K562 (cell line): ENCODE data around the gene FDX2. TPM values are rescaled to one million over a fixed set of nuclear protein-coding genes. Genes with fewer than 3 reads are reported as not detected.
A peak's percentile ranks its signal among the peaks of the same experiment; 100 is the strongest.

ENCODE experiments used
- ETS2 ChIP-seq: IDR thresholded peaks from 2 replicates; pipeline ENCODE4 v1.6.1; 2016; ENCODE audit warnings: borderline replicate concordance, missing genetic modification characterization, mild to moderate bottlenecking, moderate library complexity, missing compliant biosample characterization; ENCODE audit not compliant: poor library complexity, severe bottlenecking
- KLF10 ChIP-seq: fragments of 250-450 bp; sonication (Bioruptor Pico); IDR thresholded peaks from 2 replicates; pipeline ENCODE4 v1.6.1; 2021; ENCODE audit warnings: matching md5 sums
- POLR2G ChIP-seq: fragments of 200-400 bp; formaldehyde crosslinking; IDR thresholded peaks from 2 replicates; pipeline ENCODE4 v1.6.1; 2017; ENCODE audit warnings: low read depth, mild to moderate bottlenecking, antibody characterized with exemption, low read length, moderate library complexity
- RBFOX2 ChIP-seq: fragments of 200-400 bp; formaldehyde crosslinking; IDR thresholded peaks from 2 replicates; pipeline ENCODE4 v1.6.1; 2017; ENCODE audit warnings: low read depth, mild to moderate bottlenecking, low read length, moderate library complexity
- SAP30 ChIP-seq: fragments of 200-600 bp; sonication (generic); IDR thresholded peaks from 2 replicates; pipeline ENCODE4 v1.6.1; 2012; ENCODE audit warnings: borderline replicate concordance, low read depth, mild to moderate bottlenecking, moderate library complexity, low read length, control low read depth, inconsistent platforms; ENCODE audit not compliant: insufficient read depth, poor library complexity, severe bottlenecking
- SNRNP70 ChIP-seq: fragments of 200-400 bp; formaldehyde crosslinking; optimal IDR thresholded peaks from 2 replicates; pipeline ENCODE3; 2017; ENCODE audit warnings: low read depth, low read length
- ZKSCAN1 ChIP-seq: fragments of 150-350 bp; IDR thresholded peaks from 2 replicates; pipeline ENCODE4 v1.6.1; 2016; ENCODE audit warnings: low read depth, low read length
- ZNF3 ChIP-seq: fragments of 250-450 bp; sonication (Bioruptor Pico); IDR thresholded peaks from 2 replicates; pipeline ENCODE4 v1.5.0; 2021; ENCODE audit warnings: mild to moderate bottlenecking, moderate library complexity
- ZNF589 ChIP-seq: fragments of 200-800 bp; sonication (Bioruptor generic); IDR thresholded peaks from 2 replicates; pipeline ENCODE4 v1.6.1; 2016; ENCODE audit warnings: low read depth, missing genetic modification characterization, missing compliant biosample characterization
- polyA plus RNA-seq, 8 experiments: library from polyadenylated mRNA; depleted of rRNA in 4 of 8; stranded (reverse) in 5 of 8; unstranded in 3 of 8; fragments of >200 nt; fragmentation: Nextera tagmentation in 2 of 8; fragmentation: Illumina TruSeq in 1 of 8; extraction: Ambion mirVana in 2 of 8; extraction: Trizol in 1 of 8; gene quantifications; 2 replicates each; pipeline versions ENCODE4 v1.2.1 to v1.2.3, GENCODE V29; 2011 to 2014; ENCODE audit warnings: inconsistent platforms in 1 of 8, missing spikeins in 1 of 8
- total RNA-seq, 7 experiments: library from RNA; depleted of rRNA in 6 of 7; stranded (reverse); fragments of >200 nt in 6 of 7; fragmentation: Illumina TruSeq in 2 of 7; extraction: Trizol in 2 of 7; gene quantifications; 2 replicates each; pipeline versions ENCODE4 v1.2.1 to v1.2.3, GENCODE V29; 2011 to 2021; ENCODE audit warnings: low replicate concordance in 1 of 7
- TF ChIP-seq, protein P1 (sequence below): sonication (generic); formaldehyde crosslinking; IDR thresholded peaks from 2 replicates; pipeline ENCODE4 v1.8.1; 2022; ENCODE audit warnings: missing genetic modification reagents
- TF ChIP-seq, protein P2 (sequence below): sonication (generic); formaldehyde crosslinking; IDR thresholded peaks from 2 replicates; pipeline ENCODE4 v1.5.0; 2020; ENCODE audit warnings: missing genetic modification reagents
- TF ChIP-seq, protein P3 (sequence below): fragments of 200-800 bp; sonication (Bioruptor generic); IDR thresholded peaks from 2 replicates; pipeline ENCODE4 v1.6.1; 2016; ENCODE audit warnings: missing genetic modification characterization, missing compliant biosample characterization

FDX2 gene
- total and polyA plus RNA-seq, 9 of the 15 experiments (the other 6 are each of a cell fraction or from before 2014, with no cell fraction given) = 2.5 to 49.8 (median 29.7) TPM

DNA sequence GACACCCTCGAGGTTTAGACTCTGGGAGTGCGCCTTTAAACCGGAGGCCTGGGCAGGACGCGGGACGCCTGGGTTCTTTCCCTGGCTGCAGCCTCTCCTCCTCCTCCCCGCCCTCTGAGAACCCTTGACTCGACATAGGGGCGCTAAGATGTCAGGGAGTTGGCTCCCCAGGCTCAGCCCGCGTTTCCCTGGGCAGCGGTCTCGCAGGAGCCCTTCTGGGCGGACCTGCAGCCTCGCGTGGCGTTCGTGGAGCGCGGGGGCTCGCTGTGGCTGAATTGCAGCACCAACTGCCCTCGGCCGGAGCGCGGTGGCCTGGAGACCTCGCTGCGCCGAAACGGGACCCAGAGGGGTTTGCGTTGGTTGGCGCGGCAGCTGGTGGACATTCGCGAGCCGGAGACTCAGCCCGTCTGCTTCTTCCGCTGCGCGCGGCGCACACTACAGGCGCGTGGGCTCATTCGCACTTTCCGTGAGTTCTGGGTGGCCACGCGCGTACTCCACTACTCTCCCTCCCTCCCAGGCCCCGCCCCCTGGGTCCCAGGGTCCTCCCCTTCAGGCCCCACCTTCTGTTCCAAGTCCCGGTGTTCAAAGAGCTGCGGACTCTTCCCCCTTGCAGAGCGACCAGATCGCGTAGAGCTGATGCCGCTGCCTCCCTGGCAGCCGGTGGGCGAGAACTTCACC, 24.8 kb downstream of the FDX2 start (continued):
- TF ChIP-seq, protein P1, sequence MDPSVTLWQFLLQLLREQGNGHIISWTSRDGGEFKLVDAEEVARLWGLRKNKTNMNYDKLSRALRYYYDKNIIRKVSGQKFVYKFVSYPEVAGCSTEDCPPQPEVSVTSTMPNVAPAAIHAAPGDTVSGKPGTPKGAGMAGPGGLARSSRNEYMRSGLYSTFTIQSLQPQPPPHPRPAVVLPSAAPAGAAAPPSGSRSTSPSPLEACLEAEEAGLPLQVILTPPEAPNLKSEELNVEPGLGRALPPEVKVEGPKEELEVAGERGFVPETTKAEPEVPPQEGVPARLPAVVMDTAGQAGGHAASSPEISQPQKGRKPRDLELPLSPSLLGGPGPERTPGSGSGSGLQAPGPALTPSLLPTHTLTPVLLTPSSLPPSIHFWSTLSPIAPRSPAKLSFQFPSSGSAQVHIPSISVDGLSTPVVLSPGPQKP (CRISPR knock-in tag) = no peak
- TF ChIP-seq, protein P2, sequence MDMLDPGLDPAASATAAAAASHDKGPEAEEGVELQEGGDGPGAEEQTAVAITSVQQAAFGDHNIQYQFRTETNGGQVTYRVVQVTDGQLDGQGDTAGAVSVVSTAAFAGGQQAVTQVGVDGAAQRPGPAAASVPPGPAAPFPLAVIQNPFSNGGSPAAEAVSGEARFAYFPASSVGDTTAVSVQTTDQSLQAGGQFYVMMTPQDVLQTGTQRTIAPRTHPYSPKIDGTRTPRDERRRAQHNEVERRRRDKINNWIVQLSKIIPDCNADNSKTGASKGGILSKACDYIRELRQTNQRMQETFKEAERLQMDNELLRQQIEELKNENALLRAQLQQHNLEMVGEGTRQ (CRISPR knock-in tag) = no peak
- TF ChIP-seq SAP30 (peak; percentile 70), ZKSCAN1 (no peak), SNRNP70 (no peak), POLR2G (peak; percentile 95), ZNF589 (no peak), RBFOX2 (peak; percentile 90), KLF10 (CRISPR knock-in tag) (no peak), ZNF3 (CRISPR knock-in tag) (no peak), ETS2 (tag) (no peak)
- TF ChIP-seq, protein P3, sequence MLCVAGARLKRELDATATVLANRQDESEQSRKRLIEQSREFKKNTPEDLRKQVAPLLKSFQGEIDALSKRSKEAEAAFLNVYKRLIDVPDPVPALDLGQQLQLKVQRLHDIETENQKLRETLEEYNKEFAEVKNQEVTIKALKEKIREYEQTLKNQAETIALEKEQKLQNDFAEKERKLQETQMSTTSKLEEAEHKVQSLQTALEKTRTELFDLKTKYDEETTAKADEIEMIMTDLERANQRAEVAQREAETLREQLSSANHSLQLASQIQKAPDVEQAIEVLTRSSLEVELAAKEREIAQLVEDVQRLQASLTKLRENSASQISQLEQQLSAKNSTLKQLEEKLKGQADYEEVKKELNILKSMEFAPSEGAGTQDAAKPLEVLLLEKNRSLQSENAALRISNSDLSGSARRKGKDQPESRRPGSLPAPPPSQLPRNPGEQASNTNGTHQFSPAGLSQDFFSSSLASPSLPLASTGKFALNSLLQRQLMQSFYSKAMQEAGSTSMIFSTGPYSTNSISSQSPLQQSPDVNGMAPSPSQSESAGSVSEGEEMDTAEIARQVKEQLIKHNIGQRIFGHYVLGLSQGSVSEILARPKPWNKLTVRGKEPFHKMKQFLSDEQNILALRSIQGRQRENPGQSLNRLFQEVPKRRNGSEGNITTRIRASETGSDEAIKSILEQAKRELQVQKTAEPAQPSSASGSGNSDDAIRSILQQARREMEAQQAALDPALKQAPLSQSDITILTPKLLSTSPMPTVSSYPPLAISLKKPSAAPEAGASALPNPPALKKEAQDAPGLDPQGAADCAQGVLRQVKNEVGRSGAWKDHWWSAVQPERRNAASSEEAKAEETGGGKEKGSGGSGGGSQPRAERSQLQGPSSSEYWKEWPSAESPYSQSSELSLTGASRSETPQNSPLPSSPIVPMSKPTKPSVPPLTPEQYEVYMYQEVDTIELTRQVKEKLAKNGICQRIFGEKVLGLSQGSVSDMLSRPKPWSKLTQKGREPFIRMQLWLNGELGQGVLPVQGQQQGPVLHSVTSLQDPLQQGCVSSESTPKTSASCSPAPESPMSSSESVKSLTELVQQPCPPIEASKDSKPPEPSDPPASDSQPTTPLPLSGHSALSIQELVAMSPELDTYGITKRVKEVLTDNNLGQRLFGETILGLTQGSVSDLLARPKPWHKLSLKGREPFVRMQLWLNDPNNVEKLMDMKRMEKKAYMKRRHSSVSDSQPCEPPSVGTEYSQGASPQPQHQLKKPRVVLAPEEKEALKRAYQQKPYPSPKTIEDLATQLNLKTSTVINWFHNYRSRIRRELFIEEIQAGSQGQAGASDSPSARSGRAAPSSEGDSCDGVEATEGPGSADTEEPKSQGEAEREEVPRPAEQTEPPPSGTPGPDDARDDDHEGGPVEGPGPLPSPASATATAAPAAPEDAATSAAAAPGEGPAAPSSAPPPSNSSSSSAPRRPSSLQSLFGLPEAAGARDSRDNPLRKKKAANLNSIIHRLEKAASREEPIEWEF (CRISPR knock-in tag) = no peak
